Activated CD4-positive, alpha-beta memory T cell treated with anti-CD3 and anti-CD28 coated beads for 36 hours (primary cell): ENCODE data around the gene ITGAX. TPM values are rescaled to one million over a fixed set of nuclear protein-coding genes. Genes with fewer than 3 reads are reported as not detected.

ENCODE experiments used
- CTCF ChIA-PET: fragments of 350-600 bp; sonication (Branson Sonifier 250); formaldehyde crosslinking; loops from one replicate; lab custom pipeline; 2021; ENCODE audit warnings: antibody characterized with exemption, inconsistent platforms; lab: Charles Lee
- POLR2A ChIA-PET: fragments of 350-600 bp; sonication (Branson Sonifier 250); formaldehyde crosslinking; loops from one replicate; lab custom pipeline; 2021; ENCODE audit warnings: antibody characterized with exemption; lab: Charles Lee
- DNase-seq: peaks from one replicate; pipeline ENCODE4 v3.0.0-alpha.2; 2020
- H3K27ac Mint-ChIP-seq: one replicate; pipeline ENCODE4 v1.8.0; 2021; ENCODE audit warnings: mixed read lengths
- H3K27me3 Mint-ChIP-seq: one replicate; pipeline ENCODE4 v1.8.0; 2021; ENCODE audit warnings: mixed read lengths
- H3K36me3 Mint-ChIP-seq: one replicate; pipeline ENCODE4 v1.8.0; 2021; ENCODE audit warnings: mixed read lengths
- H3K4me1 Mint-ChIP-seq: one replicate; pipeline ENCODE4 v1.8.0; 2021; ENCODE audit warnings: low read depth, mixed read lengths
- H3K4me3 Mint-ChIP-seq: one replicate; pipeline ENCODE4 v1.8.0; 2021; ENCODE audit warnings: mild to moderate bottlenecking, mixed read lengths
- H3K9me3 Mint-ChIP-seq: one replicate; pipeline ENCODE4 v1.8.0; 2021; ENCODE audit warnings: mixed read lengths
- intact Hi-C: fragments of 100-400 bp; cut with micrococcal nuclease; formaldehyde crosslinking; loops from one replicate; pipeline ENCODE4 v1.15.1; 2023
- total RNA-seq, 2 experiments: library from RNA; stranded (reverse); gene quantifications; one replicate each; pipeline ENCODE4 v1.2.3, GENCODE V29; 2021

The ITGAX gene
- total RNA-seq, 2 experiments from 2014 or later = 30.3 to 32.9 TPM

DNA sequence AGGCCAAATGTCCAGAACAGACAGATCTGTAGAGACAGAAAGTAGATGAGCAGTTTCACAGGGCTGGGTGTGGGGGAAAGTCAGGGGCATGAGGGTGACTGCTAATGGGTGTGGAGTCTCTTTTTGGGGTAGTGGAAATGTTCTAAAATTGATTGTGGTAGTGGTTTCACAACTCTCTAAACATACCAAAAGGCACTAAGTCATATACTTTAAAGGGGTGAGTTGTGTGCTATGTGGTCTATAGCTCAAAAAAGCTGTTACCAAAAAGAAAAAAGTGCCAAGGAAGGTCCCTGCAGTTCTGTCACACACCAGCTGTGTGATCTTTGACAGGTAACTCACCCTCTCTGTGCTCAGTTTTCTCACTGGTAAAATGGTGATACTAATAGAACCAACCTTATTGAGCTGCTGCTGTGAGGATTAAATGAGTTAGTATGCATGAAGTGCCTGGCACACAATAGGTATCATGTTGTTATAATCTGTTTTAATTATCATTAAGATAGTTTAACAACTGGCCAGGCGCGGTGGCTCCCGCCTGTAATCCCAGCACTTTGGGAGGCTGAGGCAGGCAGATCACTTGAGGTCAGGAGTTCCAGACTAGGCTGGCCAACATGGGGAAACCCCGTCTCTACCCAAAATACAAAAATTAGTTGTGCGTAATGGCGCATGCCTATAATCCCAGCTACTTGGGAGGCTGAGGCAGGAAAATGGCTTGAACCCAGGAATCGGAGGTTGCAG is 10.3 kb downstream of the ITGAX start:
- no peaks in the 10 kb centered on the region for H3K27me3 Mint-ChIP-seq
- intact Hi-C loops = no loop called here
- H3K9me3 Mint-ChIP-seq = no peaks in the 10 kb centered on the region
- no peak overlapping the region for H3K27ac Mint-ChIP-seq
- no peak overlapping the region for H3K4me3 Mint-ChIP-seq
- H3K4me1 Mint-ChIP-seq = peaks cover 6% of the 10 kb centered on the region
- ChIA-PET CTCF (no interaction called here), POLR2A (no interaction called here)
- no peak for DNase-seq
- H3K36me3 Mint-ChIP-seq = no peaks in the 10 kb centered on the region

GRCh38 chr16:31367853-31368252 is 12.9 kb downstream of the ITGAX start:
- no peaks in the 10 kb centered on the region for H3K36me3 Mint-ChIP-seq
- CTCF ChIA-PET = interaction anchor here (0.8 kb wide), 1 partner anchor 35 kb away, joined by 3 read pairs; no protein-coding TSS in a partner anchor
- H3K9me3 Mint-ChIP-seq = no peaks in the 10 kb centered on the region
- POLR2A ChIA-PET = no interaction called here
- peaks cover 5% of the 10 kb centered on the region for H3K27me3 Mint-ChIP-seq
- H3K27ac Mint-ChIP-seq = no peak overlapping the region
- peaks cover 6% of the 10 kb centered on the region for H3K4me1 Mint-ChIP-seq
- no peak for DNase-seq
- no peak overlapping the region for H3K4me3 Mint-ChIP-seq
- intact Hi-C loops = no loop called here

DNA sequence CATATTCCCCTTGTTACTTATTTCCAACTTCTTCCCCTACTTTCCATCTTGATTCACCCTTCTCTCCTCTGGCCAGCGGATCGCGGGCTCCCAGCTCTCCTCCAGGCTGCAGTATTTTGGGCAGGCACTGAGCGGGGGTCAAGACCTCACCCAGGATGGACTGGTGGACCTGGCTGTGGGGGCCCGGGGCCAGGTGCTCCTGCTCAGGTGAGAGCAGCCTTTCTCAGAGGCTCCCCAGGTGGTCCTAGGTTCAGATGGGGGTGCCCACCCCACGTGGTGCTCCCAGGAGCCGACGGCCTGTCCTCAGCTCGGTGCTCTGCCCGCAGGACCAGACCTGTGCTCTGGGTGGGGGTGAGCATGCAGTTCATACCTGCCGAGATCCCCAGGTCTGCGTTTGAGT is 16.0 kb downstream of the ITGAX start:
- ChIA-PET POLR2A (no interaction called here), CTCF (no interaction called here)
- Mint-ChIP-seq H3K27ac (no peak overlapping the region), H3K36me3 (no peaks in the 10 kb centered on the region), H3K9me3 (peaks cover 6% of the 10 kb centered on the region), H3K4me3 (no peak overlapping the region), H3K27me3 (peaks cover 5% of the 10 kb centered on the region), H3K4me1 (peaks cover 6% of the 10 kb centered on the region)
- intact Hi-C loops = no loop called here
- DNase-seq = no peak

- intact Hi-C loops = no loop called here
- no peak for DNase-seq
- ChIA-PET POLR2A (no interaction called here), CTCF (no interaction called here)
- no peak overlapping the region for H3K27ac Mint-ChIP-seq
- H3K27me3 Mint-ChIP-seq = peaks cover 5% of the 10 kb centered on the region
- no peaks in the 10 kb centered on the region for H3K36me3 Mint-ChIP-seq
- H3K9me3 Mint-ChIP-seq = peaks cover 6% of the 10 kb centered on the region
- H3K4me3 Mint-ChIP-seq = no peak overlapping the region
- peaks cover 2% of the 10 kb centered on the region for H3K4me1 Mint-ChIP-seq
Measured at GRCh38 chr16:31371619-31372484, 16.9 kb downstream of the ITGAX start.

GRCh38 chr16:31373235-31373634 is 18.3 kb downstream of the ITGAX start:
- Mint-ChIP-seq H3K27me3 (peaks cover 5% of the 10 kb centered on the region), H3K4me3 (no peak overlapping the region), H3K4me1 (no peaks in the 10 kb centered on the region), H3K9me3 (peaks cover 6% of the 10 kb centered on the region), H3K27ac (no peak overlapping the region), H3K36me3 (no peaks in the 10 kb centered on the region)
- POLR2A ChIA-PET = no interaction called here
- CTCF ChIA-PET = no interaction called here
- intact Hi-C loops = no loop called here
- no peak for DNase-seq

GRCh38 chr16:31375231-31375630 is 20.3 kb downstream of the ITGAX start:
- H3K27ac Mint-ChIP-seq = no peak overlapping the region
- H3K9me3 Mint-ChIP-seq = peaks cover 6% of the 10 kb centered on the region
- ChIA-PET CTCF (no interaction called here), POLR2A (no interaction called here)
- no peak for DNase-seq
- no peaks in the 10 kb centered on the region for H3K36me3 Mint-ChIP-seq
- no peaks in the 10 kb centered on the region for H3K4me1 Mint-ChIP-seq
- no peak overlapping the region for H3K4me3 Mint-ChIP-seq
- H3K27me3 Mint-ChIP-seq = peaks cover 5% of the 10 kb centered on the region
- intact Hi-C loops = no loop called here

DNA sequence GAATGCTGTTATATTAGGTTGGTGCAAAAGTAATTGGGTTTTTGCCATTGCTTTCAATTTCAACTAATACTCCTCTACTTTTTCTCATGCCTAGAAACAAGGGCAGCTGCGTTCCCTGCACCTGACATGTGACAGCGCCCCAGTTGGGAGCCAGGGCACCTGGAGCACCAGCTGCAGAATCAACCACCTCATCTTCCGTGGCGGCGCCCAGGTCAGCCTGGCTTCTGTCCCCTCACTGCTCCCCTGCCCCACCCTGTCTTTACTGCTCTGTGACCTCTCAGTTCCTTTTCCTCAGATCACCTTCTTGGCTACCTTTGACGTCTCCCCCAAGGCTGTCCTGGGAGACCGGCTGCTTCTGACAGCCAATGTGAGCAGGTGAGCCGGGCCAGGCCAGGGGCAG is 21.7 kb downstream of the ITGAX start:
- no peak for DNase-seq
- Mint-ChIP-seq H3K4me3 (no peak overlapping the region), H3K27ac (no peak overlapping the region), H3K4me1 (no peaks in the 10 kb centered on the region), H3K9me3 (peaks cover 6% of the 10 kb centered on the region), H3K36me3 (no peaks in the 10 kb centered on the region), H3K27me3 (no peaks in the 10 kb centered on the region)
- intact Hi-C loops = no loop called here
- POLR2A ChIA-PET = interaction anchor here (0.6 kb wide), 1 partner anchor 93 kb away, joined by 3 read pairs; no protein-coding TSS in a partner anchor
- CTCF ChIA-PET = no interaction called here

GRCh38 chr16:31377210-31377903 is 22.4 kb downstream of the ITGAX start:
- H3K9me3 Mint-ChIP-seq = peaks cover 6% of the 10 kb centered on the region
- no peak overlapping the region for H3K4me3 Mint-ChIP-seq
- H3K36me3 Mint-ChIP-seq = no peaks in the 10 kb centered on the region
- no peaks in the 10 kb centered on the region for H3K4me1 Mint-ChIP-seq
- no peak for DNase-seq
- no peak overlapping the region for H3K27ac Mint-ChIP-seq
- H3K27me3 Mint-ChIP-seq = peaks cover 1% of the 10 kb centered on the region
- POLR2A ChIA-PET = no interaction called here
- intact Hi-C loops = no loop called here
- CTCF ChIA-PET = no interaction called here

DNA sequence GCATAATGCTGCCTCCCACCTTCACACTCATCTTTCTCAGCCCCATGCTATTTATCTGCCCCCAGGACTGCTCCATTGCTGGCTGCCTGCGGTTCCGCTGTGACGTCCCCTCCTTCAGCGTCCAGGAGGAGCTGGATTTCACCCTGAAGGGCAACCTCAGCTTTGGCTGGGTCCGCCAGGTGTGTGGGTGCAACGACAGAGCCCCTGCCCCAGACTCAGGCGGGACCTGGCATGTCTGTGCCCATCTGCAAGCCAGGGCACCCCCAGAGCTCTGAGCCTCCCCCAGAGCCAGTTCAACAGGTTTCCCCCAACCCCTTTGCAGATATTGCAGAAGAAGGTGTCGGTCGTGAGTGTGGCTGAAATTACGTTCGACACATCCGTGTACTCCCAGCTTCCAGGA is 25.2 kb downstream of the ITGAX start:
- Mint-ChIP-seq H3K27ac (no peak overlapping the region), H3K27me3 (peaks cover 6% of the 10 kb centered on the region), H3K4me3 (no peak overlapping the region), H3K4me1 (peaks cover 1% of the 10 kb centered on the region), H3K36me3 (no peaks in the 10 kb centered on the region), H3K9me3 (peaks cover 5% of the 10 kb centered on the region)
- no peak for DNase-seq
- intact Hi-C loops = loop anchor here (10.0 kb wide), 1 partner anchor 45 kb away; no protein-coding TSS in a partner anchor
- POLR2A ChIA-PET = no interaction called here
- CTCF ChIA-PET = interaction anchor here (1.0 to 1.2 kb wide), 2 partner anchors 10 to 238 kb away, joined by 3 to 4 read pairs; no protein-coding TSS in a partner anchor

DNA sequence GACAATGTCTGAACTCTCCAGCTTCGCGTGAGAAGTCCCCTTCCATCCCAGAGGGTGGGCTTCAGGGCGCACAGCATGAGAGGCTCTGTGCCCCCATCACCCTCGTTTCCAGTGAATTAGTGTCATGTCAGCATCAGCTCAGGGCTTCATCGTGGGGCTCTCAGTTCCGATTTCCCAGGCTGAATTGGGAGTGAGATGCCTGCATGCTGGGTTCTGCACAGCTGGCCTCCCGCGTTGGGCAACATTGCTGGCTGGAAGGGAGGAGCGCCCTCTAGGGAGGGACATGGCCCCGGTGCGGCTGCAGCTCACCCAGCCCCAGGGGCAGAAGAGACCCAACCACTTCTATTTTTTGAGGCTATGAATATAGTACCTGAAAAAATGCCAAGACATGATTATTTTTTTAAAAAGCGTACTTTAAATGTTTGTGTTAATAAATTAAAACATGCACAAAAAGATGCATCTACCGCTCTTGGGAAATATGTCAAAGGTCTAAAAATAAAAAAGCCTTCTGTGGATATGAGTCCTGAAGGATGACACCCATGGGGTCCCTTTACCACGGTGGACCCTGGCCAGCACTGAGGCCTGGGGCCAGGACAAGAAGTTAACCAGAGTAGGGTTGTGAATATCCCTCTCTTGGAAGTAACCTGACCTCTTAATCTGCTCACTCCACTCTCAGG is 27.6 kb downstream of the ITGAX start:
- peaks cover 18% of the 10 kb centered on the region for H3K27me3 Mint-ChIP-seq
- intact Hi-C loops = loop anchor here (10.0 kb wide), 1 partner anchor 48 kb away; no protein-coding TSS in a partner anchor
- no peak overlapping the region for H3K4me3 Mint-ChIP-seq
- ChIA-PET CTCF (interaction anchor here (0.6 to 2.3 kb wide), 30 partner anchors 9 to 566 kb away, joined by 3 to 28 read pairs (median 4); partner anchors contain the start of genes HSD3B7, PYCARD, PYDC1 and ZNF843), POLR2A (interaction anchor here (0.8 kb wide), 1 partner anchor 179 kb away, joined by 3 read pairs; no protein-coding TSS in a partner anchor)
- peaks cover 22% of the 10 kb centered on the region for H3K4me1 Mint-ChIP-seq
- H3K27ac Mint-ChIP-seq = no peak overlapping the region
- no peaks in the 10 kb centered on the region for H3K36me3 Mint-ChIP-seq
- no peaks in the 10 kb centered on the region for H3K9me3 Mint-ChIP-seq
- peak; percentile 80 for DNase-seq

GRCh38 chr16:31385680-31386079 is 30.7 kb downstream of the ITGAX start:
- no peak overlapping the region for H3K4me3 Mint-ChIP-seq
- H3K4me1 Mint-ChIP-seq = peaks cover 22% of the 10 kb centered on the region
- intact Hi-C loops = loop anchor here (1.0 to 10.0 kb wide), 5 partner anchors 31 to 185 kb away; partner anchors contain the start of gene ZNF843
- ChIA-PET POLR2A (interaction anchor here (1.0 to 2.1 kb wide), 3 partner anchors 74 to 206 kb away, joined by 4 to 6 read pairs (median 4); partner anchors contain the start of genes ARMC5 and FUS), CTCF (interaction anchor here (1.2 to 2.5 kb wide), 4 partner anchors 58 to 483 kb away, joined by 3 to 12 read pairs (median 4); partner anchors contain the start of gene ZNF843)
- no peaks in the 10 kb centered on the region for H3K9me3 Mint-ChIP-seq
- H3K36me3 Mint-ChIP-seq = no peaks in the 10 kb centered on the region
- no peak for DNase-seq
- peak overlapping the region; percentile 28 for H3K27ac Mint-ChIP-seq
- peaks cover 21% of the 10 kb centered on the region for H3K27me3 Mint-ChIP-seq
